H54 (cell line): ENCODE results near the gene CLIC3.
A peak's percentile ranks its signal among the peaks of the same experiment; 100 is the strongest.

Source experiments
- DNase-seq: peaks from one replicate; pipeline ENCODE4 v3.0.0; 2011; ENCODE audit warnings: low spot score, mixed read lengths; ENCODE audit not compliant: insufficient read length
- FAIRE-seq: peaks from 3 replicates; lab custom pipeline; 2011; peaks lifted over from hg19 to GRCh38; lab: Jason Lieb, UNC
- POLR2A ChIP-seq: IDR thresholded peaks from 2 replicates; pipeline ENCODE4 v1.6.1; 2011; ENCODE audit warnings: low read depth, mild to moderate bottlenecking, low read length

The CLIC3 gene

DNA sequence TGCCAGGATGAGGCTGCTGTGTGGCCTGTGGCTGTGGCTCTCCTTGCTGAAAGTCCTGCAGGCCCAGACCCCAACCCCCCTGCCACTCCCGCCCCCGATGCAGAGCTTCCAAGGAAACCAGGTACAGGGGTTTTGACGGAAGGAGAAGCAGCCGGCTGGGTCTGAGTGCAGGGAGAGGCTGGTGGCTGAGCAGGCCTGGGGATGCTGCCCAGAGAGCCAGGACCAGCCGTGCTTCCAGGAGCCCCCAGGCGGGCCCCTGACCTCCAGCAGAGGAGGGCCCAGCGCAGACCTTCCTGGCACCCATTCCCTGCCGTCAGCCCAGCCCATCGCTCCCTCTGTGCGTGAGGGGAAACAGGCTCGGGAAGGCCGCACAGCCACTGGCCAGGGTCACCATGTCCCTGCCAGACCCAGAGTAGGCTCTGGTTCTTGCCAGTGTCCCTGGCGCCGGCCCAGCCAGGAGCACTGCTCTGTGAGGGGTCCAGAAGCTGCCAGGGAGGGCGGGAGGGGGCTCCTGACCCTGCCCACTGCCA lies 44.0 kb downstream of the CLIC3 start:
- no peak for FAIRE-seq
- TF ChIP-seq POLR2A: no peak
- no peak for DNase-seq

DNA sequence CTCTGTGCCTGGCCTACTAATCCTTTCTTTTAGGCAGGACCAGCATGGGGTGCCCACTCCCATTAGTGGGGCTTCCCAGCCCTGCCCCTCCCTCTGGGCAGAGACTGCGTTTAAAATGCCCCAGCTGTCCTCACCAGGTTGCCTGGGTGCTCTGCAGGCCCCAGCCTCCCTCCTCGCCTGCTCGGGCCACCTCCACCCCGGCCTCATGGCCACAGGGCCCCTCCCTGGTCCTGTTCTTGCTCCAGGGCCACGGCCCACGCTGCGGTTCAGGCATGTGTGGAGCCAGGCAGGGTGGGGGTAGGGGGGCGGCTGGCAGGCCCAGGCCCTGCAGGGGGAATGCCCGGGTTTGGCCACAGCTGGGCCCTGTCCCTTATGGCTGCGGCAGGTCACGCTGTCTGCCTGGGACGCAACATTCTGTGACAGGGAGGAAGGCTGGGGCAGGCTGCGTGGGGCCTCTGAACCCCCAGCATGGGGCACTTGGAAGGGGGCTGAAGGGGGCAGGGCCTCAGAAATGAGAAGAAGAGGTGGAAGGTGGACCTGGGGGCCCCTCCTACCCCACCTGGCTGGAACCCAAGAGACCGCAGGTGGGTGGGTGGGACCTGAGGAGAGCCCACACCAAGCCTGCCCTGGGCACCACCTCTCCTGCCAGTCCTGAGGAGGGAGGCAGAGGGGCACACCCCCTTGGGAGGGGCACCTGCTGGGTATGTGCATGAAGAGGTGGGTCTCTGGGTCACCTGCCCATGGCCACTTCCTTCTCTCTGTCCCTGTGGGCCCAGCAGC lies 44.6 kb downstream of the CLIC3 start, which contains the start of gene LCN12:
TSS of gene LCN12 (plus strand) at position 733 of the 780 bp plus-strand sequence. CDS start 55 bp downstream, outside the sequence.
- FAIRE-seq: no peak

DNA sequence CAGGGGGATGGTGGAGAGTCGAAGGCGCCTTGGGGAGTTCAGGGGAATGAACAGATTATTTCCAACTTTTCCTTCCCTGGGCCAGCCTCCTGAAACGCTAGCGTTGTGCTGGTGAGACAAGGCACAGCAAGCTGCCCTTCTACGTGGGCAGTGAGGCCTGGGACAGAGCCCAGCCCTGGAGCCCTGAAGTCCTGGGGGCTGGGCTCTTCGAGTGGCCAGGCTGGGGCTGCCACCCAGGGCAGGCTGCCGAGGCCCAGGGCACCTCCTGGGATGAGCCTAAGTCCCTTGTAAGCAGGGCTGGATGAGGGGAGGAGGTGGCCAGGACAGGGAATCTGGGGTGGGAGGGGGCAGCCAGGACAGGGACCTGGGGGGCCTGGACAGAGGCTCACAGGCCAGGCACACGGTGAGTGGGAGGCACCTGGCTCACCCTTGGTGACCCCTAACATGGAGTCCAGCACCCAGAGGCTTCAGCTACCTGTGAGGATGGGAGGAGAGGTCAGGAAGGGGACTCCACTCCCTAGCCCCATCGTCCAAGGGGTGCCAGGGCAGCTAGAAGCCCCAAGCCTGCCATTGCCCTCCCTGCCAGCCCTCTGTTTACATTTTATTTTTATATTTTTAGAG lies 45.6 kb downstream of the CLIC3 start:
- DNase-seq (no peak), FAIRE-seq (no peak)
- no peak for TF ChIP-seq POLR2A

More for the DNA sequence above, 44.6 kb downstream of the CLIC3 start, which contains the start of gene LCN12:
- DNase-seq: no peak
- no peak for TF ChIP-seq POLR2A

DNA sequence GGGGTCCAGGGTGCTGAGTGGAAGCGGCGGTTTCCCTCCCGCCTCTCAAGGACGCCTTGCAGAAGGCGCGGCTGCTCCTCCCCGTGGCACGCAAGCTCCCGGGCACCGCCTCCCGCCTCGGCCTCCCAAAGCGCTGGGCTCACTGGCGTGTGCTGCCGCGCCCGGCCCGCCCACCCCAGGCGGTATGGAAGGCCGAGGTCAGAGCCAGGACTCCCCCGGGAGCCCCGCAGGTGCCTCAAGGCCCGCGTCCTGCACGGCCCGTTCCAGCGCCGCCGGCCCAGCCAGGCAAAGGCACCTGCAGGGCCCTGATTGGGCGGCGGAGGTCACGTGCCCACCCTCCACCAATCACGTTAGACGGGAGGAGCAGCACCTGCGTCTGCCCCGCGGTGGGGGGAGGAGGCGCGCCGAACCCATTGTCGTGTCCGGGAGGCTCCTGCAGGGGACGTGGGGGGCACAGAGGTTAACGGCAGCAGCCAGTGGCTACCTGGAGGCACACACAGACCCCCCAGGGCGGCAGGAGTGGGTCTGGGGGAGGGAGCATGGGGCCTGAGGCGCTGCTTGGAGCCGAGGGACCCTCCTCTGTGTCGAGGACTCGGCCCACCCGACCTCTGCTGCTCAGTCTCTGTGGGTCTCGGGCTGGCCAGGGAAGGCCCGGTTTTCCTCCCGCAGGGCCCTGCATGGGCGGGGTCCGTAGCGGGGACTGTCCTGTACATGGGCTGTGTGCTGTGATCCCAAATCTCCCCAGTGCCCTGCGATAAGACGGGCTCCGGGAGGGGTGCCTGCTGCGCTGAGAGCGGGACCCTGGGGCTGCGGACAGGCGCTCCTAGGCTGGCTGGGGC lies 46.3 kb downstream of the CLIC3 start:
- peak; percentile 56; the same call in 1 of the 2 replicates for TF ChIP-seq POLR2A
- peak; percentile 79 for FAIRE-seq
- DNase-seq: peak; percentile 100

DNA sequence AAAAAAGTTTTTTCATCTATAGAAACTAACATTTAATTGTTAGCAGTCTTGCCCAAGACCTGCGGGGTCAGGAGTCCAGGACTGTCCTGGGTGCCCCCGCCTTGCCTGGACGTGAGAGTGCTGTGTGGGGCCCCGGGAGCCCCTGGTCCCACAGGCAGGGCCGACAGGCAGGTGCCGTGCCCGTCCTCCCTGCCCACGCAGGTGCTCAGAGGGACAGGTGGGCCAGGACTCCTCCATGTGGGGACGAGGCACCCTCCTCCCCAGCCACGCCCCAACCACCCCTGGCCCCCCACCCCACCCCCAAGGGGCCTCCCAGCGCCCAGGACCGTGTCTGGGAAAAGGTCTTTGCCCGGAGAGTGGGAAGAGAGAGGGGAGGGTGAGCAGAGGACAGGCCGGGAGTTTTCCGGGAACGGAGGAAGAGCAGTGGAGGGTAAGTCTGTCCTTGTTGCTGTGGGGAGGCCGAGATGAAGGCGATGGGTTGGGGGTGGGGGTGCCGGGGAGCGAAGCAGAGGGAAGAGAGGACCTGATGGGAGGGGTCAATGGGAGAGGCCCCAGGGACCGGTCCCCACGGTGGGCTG lies 47.0 kb downstream of the CLIC3 start:
- TF ChIP-seq POLR2A: no peak
- no peak for FAIRE-seq
- no peak for DNase-seq

DNA sequence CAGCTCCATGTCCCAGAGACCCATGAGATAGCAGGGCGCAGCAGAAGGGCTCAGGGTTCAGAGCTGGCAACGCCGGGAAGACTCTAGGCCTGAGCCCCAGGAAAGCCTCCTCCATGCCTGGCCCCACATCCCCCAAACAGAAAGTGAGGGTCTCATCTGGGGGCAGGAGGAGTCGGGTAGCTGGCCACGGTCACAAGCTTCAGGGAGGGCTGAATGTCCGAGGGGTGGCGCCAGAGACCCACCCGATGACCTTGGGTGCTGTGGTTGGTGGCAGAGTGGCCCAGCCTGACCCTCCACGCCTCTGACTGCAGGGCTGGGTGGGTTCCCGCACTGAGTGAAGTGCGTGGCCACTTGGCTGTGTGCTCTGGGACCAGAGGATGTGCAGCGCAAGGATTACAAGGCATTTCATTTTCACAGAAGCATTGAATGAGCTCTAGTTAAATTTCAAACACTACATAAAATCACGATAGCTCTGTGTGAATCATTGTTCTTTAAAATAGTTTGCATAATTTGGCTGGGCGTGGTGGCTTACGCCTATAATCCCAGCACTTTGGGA lies 48.3 kb downstream of the CLIC3 start:
- TF ChIP-seq POLR2A: no peak
- no peak for DNase-seq
- no peak for FAIRE-seq

DNA sequence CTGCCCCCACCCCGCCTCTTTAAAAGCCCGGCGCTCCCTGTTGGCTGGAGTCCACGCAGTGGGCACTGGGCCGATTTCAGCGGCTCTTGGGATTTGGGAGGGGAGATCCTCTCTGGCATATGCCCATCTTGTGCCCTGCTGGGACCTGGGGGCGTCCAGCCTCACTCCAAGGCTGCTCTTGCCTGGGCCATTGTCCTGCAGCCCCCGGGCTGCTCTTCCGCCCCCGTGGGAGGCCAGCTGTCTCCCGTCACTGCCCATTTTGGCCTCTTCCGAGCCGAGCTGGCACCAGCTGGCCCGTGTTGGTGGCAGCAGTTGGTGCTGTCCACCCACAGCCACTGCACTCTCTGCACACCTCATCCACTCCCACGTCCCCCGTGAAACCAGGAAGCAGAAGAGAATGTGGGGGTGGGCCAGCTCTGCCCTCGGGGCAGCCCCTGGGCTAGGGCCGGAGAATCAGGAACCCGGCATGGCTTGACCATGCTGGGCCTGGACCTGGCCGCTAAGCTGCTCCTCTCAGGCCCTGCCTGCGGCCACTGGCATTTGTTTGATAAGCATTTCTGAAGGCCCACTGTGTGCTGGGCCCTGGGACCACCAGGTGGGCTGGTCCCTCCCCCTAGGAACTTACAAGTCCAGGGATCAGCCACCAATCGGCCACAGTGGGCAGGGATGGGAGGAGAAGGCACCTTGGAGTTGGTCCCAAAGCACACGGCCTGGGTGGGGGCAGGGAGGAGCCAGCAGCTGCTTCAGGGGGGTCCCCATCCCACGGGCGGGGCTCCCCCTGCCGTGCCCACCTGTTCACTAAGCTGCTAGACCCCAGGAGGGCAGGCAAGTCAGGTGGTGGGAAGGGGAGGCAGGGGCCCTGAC lies 49.1 kb downstream of the CLIC3 start:
- DNase-seq: no peak
- no peak for TF ChIP-seq POLR2A
- FAIRE-seq: no peak

DNA sequence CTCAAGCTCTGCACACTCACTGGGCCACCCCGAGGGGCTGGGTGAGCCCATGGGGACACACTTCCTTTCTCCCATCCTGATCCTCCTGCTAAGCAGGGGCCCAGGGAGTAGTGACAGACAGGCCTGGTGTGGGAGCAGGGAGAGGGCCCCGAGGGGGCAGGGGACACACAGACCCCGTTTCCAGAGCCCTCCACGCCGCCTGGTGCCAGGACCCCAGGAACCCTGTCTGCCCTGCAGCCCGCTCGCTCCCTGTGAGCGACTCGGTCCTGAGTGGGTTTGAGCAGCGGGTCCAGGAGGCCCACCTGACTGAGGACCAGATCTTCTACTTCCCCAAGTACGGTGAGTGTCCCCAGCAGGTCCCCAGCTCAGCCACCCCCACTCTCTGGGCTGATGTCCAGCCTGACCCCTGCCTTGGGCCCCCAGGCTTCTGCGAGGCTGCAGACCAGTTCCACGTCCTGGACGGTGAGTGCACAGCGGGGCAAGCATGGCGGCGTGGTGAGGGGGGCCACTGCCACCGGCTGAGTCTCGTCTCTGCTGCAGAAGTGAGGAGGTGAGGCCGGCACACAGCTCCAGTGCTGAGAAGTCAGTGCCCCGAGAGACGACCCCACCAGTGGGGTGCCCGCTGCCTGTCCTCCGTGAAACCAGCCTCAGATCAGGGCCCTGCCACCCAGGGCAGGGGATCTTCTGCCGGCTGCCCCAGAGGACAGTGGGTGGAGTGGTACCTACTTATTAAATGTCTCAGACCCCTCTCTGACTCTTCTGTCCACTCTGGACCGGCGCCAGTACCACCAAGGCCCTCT lies 49.9 kb downstream of the CLIC3 start:
- DNase-seq (no peak), FAIRE-seq (no peak)
- no peak for TF ChIP-seq POLR2A

DNA sequence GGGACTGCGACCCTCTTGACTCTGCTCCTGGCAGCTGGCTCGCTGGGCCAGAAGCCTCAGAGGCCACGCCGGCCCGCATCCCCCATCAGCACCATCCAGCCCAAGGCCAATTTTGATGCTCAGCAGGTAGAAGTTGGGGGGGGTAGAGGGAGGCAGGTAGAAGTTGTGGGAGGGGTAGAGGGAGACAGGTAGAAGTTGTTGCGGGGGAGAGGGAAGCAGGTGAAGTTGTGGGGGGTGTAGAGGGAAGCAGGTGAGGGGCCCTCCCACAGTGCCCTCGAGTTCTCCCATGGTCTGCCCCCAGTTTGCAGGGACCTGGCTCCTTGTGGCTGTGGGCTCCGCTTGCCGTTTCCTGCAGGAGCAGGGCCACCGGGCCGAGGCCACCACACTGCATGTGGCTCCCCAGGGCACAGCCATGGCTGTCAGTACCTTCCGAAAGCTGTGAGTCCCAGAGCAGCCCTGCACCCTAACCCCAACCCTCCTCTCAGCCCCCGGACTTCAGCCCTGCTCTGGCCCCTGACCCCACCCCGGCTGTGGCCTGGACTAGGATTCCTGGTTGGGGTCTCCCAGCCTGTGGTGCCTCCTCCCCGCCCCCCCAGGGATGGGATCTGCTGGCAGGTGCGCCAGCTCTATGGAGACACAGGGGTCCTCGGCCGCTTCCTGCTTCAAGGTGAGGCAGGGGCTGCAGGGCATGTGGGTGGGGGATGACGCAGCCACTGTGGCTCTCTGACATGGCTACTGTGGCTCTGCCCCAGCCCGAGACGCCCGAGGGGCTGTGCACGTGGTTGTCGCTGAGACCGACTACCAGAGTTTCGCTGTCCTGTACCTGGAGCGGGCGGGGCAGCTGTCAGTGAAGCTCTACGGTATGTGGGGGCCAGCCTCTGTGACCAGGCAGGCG lies 50.8 kb downstream of the CLIC3 start:
- DNase-seq (no peak), FAIRE-seq (no peak)
- no peak for TF ChIP-seq POLR2A
